Left lung (tissue), 10 donors: Measurements from ENCODE around the gene GBGT1. TPM values are rescaled to one million over a fixed set of nuclear protein-coding genes. Genes with fewer than 3 reads are reported as not detected.

Source experiments
- ATAC-seq: fragments of 200-7000 bp; cut with Tn5 transposase; one replicate; pipeline ENCODE4 v1.9.1; 2020; ENCODE audit warnings: moderate library complexity
- DNase-seq, 4 donors: peaks; one replicate each; pipeline ENCODE4 v3.0.0-alpha.2; 2013 to 2020
- H3K27ac ChIP-seq, 2 donors: fragments of 200-600 bp; sonication (generic) in 1 of 2; one replicate each; pipeline versions ENCODE4 v1.5.0 to v1.8.0; 2020 to 2021
- H3K27me3 ChIP-seq, 2 donors: fragments of 200-600 bp; sonication (generic) in 1 of 2; one replicate each; pipeline versions ENCODE4 v1.5.0 to v1.8.0; 2020 to 2021
- H3K36me3 ChIP-seq, 2 donors: fragments of 200-600 bp; sonication (generic) in 1 of 2; one replicate each; pipeline versions ENCODE4 v1.5.0 to v1.8.0; 2020 to 2021
- H3K4me1 ChIP-seq, 2 donors: fragments of 200-600 bp; one replicate each; pipeline ENCODE4 v1.8.0; 2021
- H3K4me3 ChIP-seq, 2 donors: fragments of 200-600 bp; sonication (generic) in 1 of 2; one replicate each; pipeline versions ENCODE4 v1.5.0 to v1.8.0; 2020 to 2021; ENCODE audit warnings: mild to moderate bottlenecking in 1 of 2
- H3K9me3 ChIP-seq, 2 donors: fragments of 200-600 bp; sonication (generic) in 1 of 2; one replicate each; pipeline versions ENCODE4 v1.5.0 to v1.8.0; 2020 to 2021
- CTCF ChIP-seq, 2 donors: fragments of 200-600 bp; sonication (generic) in 1 of 2; IDR thresholded peaks; one replicate each; pipeline versions ENCODE4 v1.5.0 to v1.8.0; 2021; ENCODE audit warnings: antibody characterized with exemption in 2 of 2
- intact Hi-C, 2 donors: fragments of 100-400 bp; cut with DNase I; formaldehyde crosslinking; loops; one replicate each; pipeline versions ENCODE4 v1.11.2 to v1.14.2; 2022
- polyA plus RNA-seq, 6 donors: library from polyadenylated mRNA; unstranded; fragments of 120-200 nt; gene quantifications; one replicate each; pipeline ENCODE4 v1.2.1, GENCODE V29; 2013; ENCODE audit not compliant: insufficient read length in 6 of 6
- total RNA-seq, 2 donors: library from RNA; stranded (reverse); fragmentation: NEBNext Ultra II Directional; extraction: Animal tissue kit (Norgen Biotek cat#: 25700); gene quantifications; one replicate each; pipeline ENCODE4 v1.2.1, GENCODE V29; 2021
- donor health status: DM: no; HTN: yes; CAD: no.
- donor health status: DM: no; HTN: no; CAD: no.

The GBGT1 gene
- total and polyA plus RNA-seq, 8 donors: 2.7 to 45.1 (median 4.9) TPM

- peak in 1 of 4 donors; percentile 17 for DNase-seq
- TF ChIP-seq CTCF (IDR thresholded peaks at IDR 0.05): no peak
- Histone ChIP-seq H3K36me3 (peaks cover 0 to 44% of the 10 kb centered on the region in 2 donors), H3K27ac (no peak overlapping the region), H3K4me3 (no peak overlapping the region), H3K27me3 (no peaks in the 10 kb centered on the region), H3K9me3 (no peaks in the 10 kb centered on the region), H3K4me1 (no peaks in the 10 kb centered on the region)
- ATAC-seq: no peak
- intact Hi-C loops: no loop called here
These were observed 9.4 kb downstream of the GBGT1 start for GRCh38 chr9:133154097-133154989.

GRCh38 chr9:133153227-133154096, 10.3 kb downstream of the GBGT1 start:
- intact Hi-C loops: no loop called here
- ATAC-seq (no peak), DNase-seq (peak in 1 of 4 donors; percentile 60)
- TF ChIP-seq CTCF (IDR thresholded peaks at IDR 0.05): no peak
- Histone ChIP-seq H3K27me3 (no peaks in the 10 kb centered on the region), H3K4me1 (peaks cover 0 to 3% of the 10 kb centered on the region in 2 donors), H3K4me3 (no peak overlapping the region), H3K27ac (no peak overlapping the region), H3K9me3 (no peaks in the 10 kb centered on the region), H3K36me3 (peaks cover 0 to 43% of the 10 kb centered on the region in 2 donors)

GRCh38 chr9:133151601-133152525, 11.9 kb downstream of the GBGT1 start:
- no peak overlapping the region for H3K27ac ChIP-seq
- H3K4me3 ChIP-seq: no peak overlapping the region
- no peaks in the 10 kb centered on the region for H3K9me3 ChIP-seq
- H3K36me3 ChIP-seq: peaks cover 0 to 30% of the 10 kb centered on the region in 2 donors
- ATAC-seq (no peak), DNase-seq (no peak)
- H3K4me1 ChIP-seq: peaks cover 11 to 19% of the 10 kb centered on the region in 2 donors
- no peak for TF ChIP-seq CTCF (IDR thresholded peaks at IDR 0.05)
- H3K27me3 ChIP-seq: no peaks in the 10 kb centered on the region
- intact Hi-C loops: no loop called here

- DNase-seq (no peak), ATAC-seq (no peak)
- no peak overlapping the region for H3K27ac ChIP-seq
- no peaks in the 10 kb centered on the region for H3K9me3 ChIP-seq
- TF ChIP-seq CTCF (IDR thresholded peaks at IDR 0.05): no peak
- peaks cover 11 to 20% of the 10 kb centered on the region in 2 donors for H3K4me1 ChIP-seq
- peaks cover 0 to 27% of the 10 kb centered on the region in 2 donors for H3K36me3 ChIP-seq
- no peaks in the 10 kb centered on the region for H3K27me3 ChIP-seq
- no peak overlapping the region for H3K4me3 ChIP-seq
- intact Hi-C loops: no loop called here
These were observed 12.7 kb downstream of the GBGT1 start for GRCh38 chr9:133151041-133151440.
